Stimulated activated naive CD4-positive, alpha-beta T cell (primary cell): Measurements from ENCODE around the gene EREG.
A peak's percentile ranks its signal among the peaks of the same experiment; 100 is the strongest.

Source experiments
- DNase-seq, 6 experiments: peaks; one replicate each; lab custom pipeline; 2025; lab: John Stamatoyannopoulos, UW

Gene EREG

DNA sequence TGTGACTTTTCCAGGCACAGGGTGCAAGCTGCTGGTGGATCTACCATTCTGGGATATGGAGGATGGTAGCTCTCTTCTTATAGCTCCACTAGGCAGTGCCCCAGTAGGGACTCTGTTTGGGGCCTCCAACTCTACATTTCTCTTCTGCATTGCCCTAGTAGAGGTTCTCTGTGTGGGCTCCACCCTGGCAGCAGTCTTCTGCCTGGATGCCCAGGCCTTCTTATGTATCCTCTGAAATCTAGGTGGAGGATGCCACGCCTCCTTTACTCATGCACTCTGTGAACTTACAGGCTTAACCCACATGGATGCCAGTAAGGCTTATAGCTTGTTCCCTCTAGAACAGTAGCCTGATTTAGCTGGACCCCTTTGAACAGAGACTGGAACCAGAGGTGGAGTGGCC, 20.9 kb upstream of the EREG start:
- DNase-seq = no peak

DNA sequence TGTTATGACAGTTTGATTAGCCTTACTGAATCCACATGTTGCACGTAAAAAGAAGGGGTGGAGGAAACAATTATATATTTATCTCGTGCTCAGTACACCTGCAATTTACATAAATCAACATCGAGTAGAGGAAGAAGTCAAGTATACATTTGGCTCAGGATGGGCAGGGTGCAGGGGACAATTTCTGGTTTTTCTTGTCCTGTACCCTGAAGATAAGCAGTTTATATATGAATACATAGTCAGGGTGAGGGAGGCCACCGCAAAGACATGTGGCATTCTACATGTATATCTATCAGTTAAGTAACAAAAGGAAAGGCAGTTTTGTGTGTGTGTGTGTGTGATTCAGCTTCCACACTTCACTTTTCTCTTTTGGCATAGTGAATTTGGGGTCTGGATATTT, 11.1 kb upstream of the EREG start:
- no peak for DNase-seq

DNA sequence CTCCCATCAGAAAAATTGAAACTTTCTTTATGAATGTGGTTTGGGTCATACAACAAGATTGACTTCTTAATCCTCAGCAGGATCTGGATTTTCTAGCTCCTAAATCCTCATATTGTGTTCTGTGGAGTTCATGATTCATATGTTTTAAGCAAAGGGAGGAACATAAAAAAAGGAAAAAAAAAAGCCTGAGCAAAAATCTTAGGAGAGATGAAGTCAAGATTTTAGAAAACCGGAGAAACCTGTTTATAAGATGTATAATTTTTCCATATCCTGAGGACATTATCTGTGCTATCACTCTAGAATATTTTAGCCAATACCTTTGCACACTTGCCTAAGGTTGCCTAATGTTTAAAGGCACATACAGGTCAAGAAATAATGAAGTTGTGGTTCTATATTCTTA, 7.0 kb upstream of the EREG start:
- no peak for DNase-seq

DNA sequence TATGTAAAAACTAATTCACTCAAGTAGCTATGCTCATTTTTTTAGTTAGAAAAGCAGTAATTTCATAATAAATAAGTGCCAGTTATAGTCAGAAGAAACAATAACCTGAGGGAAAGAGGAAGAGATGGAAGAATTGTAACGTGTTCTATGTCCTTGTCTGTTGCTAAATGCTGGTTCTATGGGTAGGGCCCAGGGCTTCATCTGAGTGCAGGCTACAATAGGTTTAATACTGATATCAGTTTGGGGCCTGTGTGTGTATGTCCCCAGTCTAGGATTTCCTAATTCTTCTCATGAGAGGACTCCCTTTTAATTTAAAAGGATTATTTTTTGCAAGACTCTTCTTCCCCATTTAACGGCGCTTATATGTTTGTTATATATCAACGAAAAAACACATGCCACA, 3.3 kb upstream of the EREG start:
- DNase-seq = no peak

DNA sequence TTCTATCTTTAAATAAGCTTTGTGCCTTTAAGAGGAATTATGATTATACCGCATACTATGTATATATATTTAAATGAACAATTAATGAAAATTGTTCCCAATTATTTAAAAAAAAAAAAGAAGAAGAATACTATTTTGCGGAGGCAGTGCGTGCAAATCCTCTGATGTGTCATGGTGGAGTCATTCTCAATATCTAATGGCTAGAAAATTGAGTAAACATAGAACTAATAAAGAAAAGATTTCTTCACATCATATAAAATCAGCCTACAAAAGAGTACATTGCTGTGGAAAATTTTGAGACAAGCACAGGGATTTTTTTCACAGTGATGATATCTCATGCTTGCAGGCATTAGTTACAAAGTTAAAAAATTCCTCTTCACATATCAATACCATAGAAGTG, 2.6 kb upstream of the EREG start:
- DNase-seq = no peak

DNA sequence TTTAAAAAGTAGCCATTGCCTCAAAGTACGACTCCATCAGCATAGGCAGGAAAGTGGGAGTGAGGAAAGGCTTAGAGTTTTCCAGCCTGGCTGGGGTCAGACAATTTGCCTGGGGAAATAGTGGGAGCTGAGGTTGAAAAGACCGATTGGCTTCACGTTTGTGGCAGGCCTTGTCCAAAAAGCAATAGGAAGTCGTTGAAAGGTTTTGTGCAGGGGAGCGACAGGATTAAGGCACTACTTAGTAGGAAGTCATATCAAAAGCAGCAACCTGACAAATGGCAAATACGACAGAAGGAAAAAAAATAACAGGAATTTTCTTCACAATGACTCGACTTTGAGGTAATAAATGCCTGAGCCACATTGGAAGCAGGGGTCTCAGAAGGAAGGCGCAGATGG, 691 bp upstream of the EREG start:
- no peak for DNase-seq

DNA sequence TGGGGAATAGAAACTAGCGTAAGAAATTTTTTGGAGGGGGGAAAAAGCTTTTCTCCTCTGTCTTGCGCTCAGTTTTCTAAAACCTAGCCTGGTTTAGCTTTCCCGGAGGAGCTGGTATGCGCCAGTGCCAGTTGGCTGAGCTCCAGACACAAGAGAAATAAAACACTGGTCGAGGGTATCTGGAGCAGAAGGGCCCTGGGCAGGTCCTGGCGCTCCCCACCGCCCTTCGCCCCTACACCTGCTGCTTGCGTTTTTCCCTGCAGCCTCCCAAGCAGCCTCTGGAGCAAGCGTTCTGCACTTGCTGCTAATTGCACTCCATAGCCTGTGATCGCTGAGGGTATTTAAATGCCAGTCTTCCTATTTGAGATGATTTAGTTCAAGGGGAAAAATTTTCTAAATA, 816 bp downstream of the EREG start:
- no peak for DNase-seq

DNA sequence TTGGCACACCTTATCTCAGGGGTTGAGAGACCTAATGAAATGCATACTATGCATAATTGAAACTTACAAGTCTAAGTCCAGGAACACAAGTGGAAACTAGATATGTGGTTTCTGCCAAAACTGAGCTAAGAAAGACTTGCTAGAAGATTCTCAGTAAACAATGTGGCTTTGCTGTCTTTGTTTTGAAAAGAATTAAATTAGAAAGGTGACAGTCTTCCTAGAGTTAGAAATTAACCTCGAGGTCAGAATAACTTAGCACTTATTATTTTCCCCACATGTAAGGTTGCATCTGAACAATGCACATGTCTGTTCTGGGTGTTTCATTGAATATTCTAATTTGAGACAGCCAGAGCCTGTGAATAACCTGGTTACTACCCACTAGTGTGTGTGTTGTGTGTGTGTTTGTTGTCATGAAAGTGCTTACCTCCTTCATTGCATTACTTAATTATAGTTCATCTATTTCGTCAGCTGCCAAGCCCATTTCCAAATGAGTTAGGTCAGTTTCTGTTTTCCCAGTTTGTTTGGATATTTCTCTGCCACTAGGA, 1.5 kb downstream of the EREG start:
- DNase-seq = no peak

DNA sequence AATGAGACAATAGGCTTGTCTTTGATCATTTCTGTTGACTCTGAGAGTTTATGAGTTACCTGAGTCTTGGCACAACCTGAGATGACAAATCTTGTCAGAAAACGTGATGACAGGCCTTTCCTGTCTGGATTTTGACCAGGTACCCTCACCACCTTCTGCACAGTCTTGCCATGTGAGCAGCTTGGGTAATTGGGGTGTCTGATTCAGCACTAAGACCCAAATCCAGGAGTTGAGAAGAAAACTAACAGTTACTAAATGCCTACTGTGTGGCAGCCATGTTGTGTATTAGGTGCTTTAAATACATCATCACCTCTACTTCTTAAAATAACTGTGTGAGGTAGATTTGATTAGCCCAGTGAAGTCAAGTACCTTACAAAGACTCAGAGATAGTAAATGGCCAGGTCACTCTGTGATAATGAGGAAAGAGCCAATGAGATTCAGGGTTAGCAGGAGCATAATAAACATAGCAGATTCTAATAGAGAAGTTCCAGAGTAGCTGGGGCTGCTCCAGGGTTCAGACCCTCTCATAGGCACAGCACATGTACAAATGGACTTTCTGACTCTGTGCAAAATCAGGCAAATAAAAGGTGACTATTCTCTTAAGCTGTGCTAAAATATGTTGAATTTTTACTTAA, 2.8 kb downstream of the EREG start:
- no peak for DNase-seq

DNA sequence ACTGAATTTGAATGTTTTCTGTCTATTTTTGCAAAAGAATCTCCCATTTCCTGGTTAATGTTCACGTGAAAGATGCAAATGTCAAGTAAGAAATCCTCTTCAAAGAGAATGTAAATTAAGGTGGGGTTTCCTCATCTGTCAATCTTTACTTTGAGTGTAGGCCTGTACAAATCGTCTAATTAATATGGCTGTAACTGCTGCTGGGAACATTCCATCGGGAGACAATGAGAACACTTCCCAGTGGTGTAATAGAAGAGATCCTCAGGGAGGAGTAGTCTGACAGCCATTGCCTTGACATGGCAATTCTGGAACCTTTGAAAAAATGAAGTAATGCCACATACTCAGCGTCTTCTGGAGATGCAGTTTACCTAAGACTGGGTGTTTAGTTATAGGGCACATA, 3.7 kb downstream of the EREG start:
- no peak for DNase-seq

DNA sequence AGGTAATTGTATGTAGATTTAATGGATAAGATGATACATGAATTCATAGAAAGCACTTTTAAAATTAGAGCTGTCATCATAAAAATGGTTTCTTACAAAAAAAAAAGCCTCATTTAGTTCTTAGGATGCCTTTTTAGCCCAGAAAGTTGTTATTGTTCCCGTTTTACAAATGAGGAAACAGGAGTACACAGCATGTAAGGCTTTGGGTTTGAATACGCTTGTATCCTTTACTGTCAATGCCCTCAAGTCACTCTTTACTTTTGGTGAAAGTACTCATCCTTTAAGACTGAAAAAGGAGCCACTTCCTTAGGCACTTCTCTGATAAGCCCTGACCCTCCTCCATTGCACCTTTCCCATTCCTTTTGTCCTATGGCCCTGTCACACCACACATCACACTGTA, 4.9 kb downstream of the EREG start:
- DNase-seq = no peak

DNA sequence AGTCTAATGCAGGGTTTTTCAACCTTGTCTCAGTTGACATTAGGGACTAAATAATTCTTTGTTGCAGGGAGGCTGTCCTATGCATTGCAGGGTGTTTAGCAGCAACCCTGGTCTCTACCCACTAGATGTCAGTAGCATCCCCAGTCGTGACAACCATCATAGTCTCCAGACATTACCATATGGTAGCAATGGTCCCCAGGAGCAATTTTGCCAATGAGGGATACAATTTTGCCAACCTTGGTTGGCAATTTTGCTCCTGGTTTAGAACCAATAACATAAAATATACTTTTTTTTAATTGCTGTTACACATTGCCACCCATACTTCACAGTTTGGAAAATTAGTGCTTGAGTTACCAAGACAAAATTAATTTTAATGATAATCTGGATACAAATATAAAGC, 6.0 kb downstream of the EREG start:
- peak in 3 of 6 experiments; percentile 0 to 39 (median 9) for DNase-seq

DNA sequence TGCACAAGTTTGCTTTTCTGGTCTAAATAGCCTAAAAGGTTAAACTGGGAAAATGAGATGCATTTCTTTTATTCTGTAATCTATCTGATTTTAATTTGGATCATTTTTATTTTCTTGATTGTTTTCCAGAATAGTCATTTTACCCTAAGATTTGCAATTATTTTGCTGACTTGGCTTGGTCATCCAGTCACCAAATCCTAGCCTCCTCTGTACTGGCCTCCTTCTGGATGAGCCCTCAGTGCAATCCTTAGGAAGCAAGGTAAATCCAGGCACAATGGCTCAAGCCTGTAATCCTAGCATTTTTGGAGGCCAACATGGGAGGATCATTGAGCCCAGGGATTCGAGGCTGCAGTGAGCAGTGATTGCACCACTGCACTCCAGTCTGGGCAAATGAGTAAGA, 9.2 kb downstream of the EREG start:
- DNase-seq = no peak

DNA sequence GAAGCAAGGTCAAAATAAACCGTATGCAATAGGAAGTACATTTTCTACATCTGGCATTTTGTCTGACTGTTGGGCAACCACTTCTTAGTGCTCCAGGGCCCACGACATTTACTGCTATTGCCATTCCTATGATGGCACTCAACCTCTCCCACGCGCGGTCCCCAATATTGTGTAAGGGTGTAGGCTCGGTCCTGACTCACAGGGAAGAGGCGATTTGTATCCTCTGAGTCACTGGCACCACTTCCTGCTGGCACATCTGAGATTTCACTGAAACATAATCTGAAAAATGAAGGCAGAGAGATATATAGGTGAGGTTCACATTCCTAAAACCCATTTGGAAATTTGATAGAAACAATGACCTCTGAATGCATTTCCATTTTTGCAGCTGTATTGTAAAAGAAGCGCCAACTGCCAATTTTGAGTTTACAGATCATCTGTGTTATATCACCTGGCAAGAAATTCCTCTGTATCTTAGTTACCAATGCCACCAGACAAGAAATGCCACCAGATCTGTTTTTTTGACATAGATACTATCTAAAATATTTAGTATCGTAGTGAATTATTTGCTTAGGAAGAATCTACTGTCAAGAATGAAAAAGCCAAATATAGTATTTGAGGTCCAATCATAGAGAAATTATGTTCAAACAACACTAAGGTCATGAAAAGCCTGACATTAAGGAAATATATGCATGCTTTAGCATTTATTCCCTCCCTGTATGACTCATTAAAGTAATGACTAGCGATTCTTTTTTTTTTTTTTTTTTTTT, 9.8 kb downstream of the EREG start:
- DNase-seq = no peak

DNA sequence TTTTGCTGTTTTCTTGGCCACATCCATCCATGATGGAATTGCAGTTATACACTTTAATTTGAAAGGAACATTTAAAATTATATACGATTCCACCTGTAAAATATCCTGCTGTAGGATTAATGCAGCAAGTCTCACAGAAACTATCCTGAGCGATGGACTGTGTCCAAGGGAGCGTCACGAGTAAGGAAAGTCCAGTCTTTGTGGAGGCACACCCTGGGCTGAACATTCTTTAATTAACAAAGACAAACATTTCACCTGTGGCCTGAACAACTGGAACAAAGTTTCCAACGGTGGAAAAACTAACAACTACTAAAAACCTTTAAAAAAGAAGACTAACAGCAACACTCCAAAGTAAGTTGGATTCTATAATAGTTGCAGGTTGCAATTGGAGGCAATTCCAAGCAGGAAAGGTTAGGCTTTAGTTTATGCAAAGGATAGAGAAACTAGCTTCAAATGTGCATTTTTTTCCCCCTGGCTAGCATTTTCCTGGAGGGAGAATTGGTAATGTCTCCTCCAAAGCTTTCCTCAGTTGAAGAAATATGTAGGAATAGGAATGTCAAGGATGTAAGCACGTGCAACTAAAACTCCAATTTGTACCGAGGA, 11.0 kb downstream of the EREG start:
- DNase-seq = no peak

DNA sequence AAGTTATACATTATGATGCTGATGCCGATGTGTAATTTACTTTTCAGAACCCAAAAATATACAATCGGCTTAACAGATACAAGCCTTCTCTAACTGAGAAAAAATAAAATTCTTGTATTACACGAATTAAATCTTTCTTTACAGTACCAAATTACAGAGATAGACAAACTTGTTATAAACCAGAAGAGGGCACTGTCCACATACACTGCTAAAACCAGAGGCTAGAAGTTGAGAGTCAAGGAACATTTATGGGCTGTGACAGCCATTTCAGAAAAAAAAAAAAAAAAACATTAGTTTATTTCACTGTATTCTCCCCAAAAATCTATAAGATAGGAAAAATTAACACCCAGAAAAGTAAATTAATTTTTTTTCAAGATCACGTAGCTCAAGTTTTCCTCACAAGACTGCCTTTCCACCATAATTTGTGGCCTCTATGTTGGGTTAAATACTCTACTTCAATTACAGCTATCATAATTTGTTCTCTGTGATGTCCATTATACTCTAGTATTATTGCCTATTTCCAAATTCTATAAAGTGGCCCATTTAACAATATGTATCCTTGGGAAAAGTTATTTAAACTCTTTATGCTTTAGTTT, 12.0 kb downstream of the EREG start:
- DNase-seq = peak in 3 of 6 experiments; percentile 10 to 58 (median 44)

DNA sequence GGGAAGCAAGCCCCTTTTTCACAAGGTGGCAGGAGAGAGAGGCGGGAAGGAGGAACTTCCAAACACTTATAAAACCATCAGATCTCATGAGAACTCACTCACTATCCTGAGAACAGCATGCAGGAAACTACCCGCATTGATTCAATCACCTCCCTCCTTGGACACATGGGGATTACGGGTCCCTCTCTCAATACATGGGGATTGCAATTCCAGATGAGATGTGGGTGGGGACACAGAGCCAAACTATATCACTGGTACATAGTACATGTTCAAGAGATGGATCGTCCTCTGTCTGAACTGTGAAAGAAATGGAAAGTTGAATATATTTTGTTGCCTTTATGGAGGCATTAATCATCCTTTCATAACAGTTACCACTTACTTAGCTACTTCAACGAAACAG, 12.8 kb downstream of the EREG start:
- no peak for DNase-seq

DNA sequence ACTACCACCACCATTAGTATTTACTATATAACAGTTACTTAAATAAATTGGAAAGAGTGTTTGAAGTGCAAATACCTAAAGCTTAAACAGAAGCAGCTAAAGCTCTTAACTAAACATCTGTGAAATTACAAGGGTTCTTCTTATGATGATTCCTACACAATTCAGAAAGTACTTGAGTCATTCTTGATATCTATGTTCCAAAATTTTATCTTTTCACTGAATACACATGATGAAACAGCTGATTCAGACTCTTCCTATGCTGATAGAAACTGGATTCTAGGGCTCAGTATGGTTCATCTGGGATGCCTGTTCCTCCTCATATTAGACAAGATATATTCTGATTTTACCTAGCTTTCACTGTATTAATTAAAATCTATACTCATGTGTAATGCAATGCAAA, 13.6 kb downstream of the EREG start:
- no peak for DNase-seq

DNA sequence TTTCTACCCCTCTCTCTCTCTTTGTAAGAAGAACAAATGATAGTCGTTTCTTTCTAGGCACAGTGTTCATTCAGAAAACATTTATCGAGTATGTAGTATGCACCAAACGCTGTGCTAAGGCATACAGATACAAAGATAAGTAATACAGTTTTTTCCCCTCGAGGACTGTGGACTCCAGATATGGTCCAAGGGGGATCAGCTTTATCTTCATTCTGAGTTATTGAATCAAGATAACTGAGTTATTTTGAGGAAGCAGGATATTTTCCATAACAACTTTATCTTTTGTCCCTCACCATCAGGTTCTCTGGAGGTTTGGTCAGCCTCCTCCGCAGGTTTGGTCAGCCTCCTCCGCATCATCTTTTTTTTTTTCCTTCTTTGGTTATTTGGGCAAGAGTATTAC, 15.0 kb downstream of the EREG start:
- no peak for DNase-seq

DNA sequence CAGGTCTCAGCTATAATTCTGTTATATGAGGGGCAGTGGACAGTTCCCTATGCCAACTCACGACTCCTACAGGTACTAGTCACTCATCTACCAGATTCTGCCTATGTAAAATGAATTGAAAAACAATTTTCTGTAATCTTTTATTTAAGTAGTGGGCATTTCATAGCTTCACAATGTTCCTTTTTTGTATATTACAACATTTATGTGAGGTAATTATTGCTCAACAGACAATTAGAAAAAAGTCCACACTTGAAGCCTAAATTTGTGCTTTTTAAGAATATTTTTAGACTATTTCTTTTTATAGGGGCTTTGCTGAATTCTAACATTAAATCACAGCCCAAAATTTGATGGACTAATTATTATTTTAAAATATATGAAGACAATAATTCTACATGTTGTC, 20.4 kb downstream of the EREG start:
- DNase-seq = no peak

DNA sequence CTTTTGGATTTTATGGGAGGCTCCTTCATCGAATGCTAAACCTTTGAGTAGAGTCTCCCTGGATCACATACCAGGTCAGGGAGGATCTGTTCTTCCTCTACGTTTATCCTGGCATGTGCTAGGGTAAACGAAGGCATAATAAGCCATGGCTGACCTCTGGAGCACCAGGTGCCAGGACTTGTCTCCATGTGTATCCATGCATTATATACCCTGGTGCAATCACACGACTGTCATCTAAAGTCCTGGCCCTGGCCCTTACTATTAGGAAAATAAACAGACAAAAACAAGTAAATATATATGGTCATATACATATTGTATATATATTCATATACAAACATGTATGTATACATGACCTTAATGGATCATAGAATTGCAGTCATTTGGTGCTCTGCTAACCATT, 21.2 kb downstream of the EREG start:
- DNase-seq = no peak

DNA sequence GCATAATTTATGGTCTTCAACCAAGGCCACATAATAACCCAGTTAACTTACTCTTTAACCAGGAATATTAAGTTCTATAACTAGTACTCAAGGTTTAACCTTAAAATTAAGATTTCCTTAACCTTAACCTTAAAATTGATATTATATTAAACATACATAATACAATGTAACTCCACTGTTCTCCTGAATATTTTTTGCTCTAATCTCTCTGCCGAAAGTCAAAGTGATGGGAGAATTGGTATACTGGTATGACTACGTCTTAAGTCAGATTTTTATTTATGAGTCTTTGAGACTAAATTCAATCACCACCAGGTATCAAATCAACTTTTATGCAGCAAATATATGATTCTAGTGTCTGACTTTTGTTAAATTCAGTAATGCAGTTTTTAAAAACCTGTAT, 22.8 kb downstream of the EREG start:
- DNase-seq = no peak

DNA sequence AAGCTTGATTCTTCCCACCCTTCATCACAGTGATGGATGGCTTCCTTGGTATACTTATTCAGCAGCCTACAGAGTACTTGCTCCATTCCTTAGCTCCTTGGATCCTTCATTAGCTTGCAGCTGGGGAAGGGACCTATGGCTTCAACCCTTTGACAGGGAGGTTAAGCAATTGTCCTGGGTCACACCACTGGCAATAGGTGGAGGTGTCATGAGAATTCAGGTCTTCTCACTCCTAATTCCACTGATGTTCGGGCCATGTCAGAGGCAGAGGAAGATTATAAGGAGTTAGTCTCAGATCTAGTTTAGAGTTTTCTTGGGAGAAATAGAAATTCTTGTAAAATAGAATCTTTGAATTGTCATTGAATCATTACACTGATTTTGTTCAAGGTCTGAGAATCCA, 24.5 kb downstream of the EREG start:
- DNase-seq = no peak
